Measurements from ENCODE around the gene CACNA2D2. TPM values are rescaled to one million over a fixed set of nuclear protein-coding genes. Genes with fewer than 3 reads are reported as not detected.
A peak's percentile ranks its signal among the peaks of the same experiment; 100 is the strongest.

Gene CACNA2D2
- total RNA-seq, 1 donor from 2014 or later, result 1.00 TPM

GRCh38 chr3:50352781-50353180, 150.7 kb downstream of the CACNA2D2 start:
- Histone ChIP-seq H2AFZ (ENCODE audit: low read depth, low read length) (no peak overlapping the region), H3K9ac (ENCODE audit: low read length) (no peak overlapping the region), H3K4me2 (ENCODE audit: low read length) (no peak overlapping the region), H4K20me1 (ENCODE audit: insufficient read depth, low read length) (peaks cover 63% of the 10 kb centered on the region), H3K27me3 (ENCODE audit: insufficient read depth, low read length) (no peaks in the 10 kb centered on the region), H3K27ac (ENCODE audit: low read depth, low read length) (peak overlapping the region; percentile 4), H3K4me1 (ENCODE audit: insufficient read depth, low read length) (peaks cover 45% of the 10 kb centered on the region), H3K4me3 (ENCODE audit: insufficient read depth, low read depth, low read length) (no peak overlapping the region), H3K36me3 (ENCODE audit: insufficient read depth, low read length) (peaks cover 11% of the 10 kb centered on the region), H3K9me3 (ENCODE audit: insufficient read depth, low read depth, low read length) (no peaks in the 10 kb centered on the region), H3K79me2 (ENCODE audit: insufficient read depth, low read length) (peaks cover 83% of the 10 kb centered on the region)
- peaks cover 11% of the 10 kb centered on the region for H3K36me3 Mint-ChIP-seq (ENCODE audit: low read depth, unreplicated experiment)
- H3K4me1 Mint-ChIP-seq (ENCODE audit: low read depth, unreplicated experiment), result peaks cover 24% of the 10 kb centered on the region
- H3K27me3 Mint-ChIP-seq (ENCODE audit: low read depth, unreplicated experiment), result no peaks in the 10 kb centered on the region
- no peak overlapping the region for H3K4me3 Mint-ChIP-seq (ENCODE audit: unreplicated experiment)
- FAIRE-seq (no peak), DNase-seq (ENCODE audit: low read depth) (no peak)
- H3K27ac Mint-ChIP-seq (ENCODE audit: unreplicated experiment), result no peak overlapping the region
- TF ChIP-seq EZH2 (IDR thresholded peaks at IDR 0.05; ENCODE audit: insufficient read depth, low read length) (no peak), CTCF (IDR thresholded peaks at IDR 0.05; ENCODE audit: insufficient read depth, low read depth, low read length) (peak; percentile 28)
- H3K9me3 Mint-ChIP-seq (ENCODE audit: unreplicated experiment), result no peaks in the 10 kb centered on the region

- DNase-seq (ENCODE audit: low read depth) (no peak), FAIRE-seq (no peak)
- H3K36me3 ChIP-seq (ENCODE audit: insufficient read depth, low read length), result peaks cover 11% of the 10 kb centered on the region
- H4K20me1 ChIP-seq (ENCODE audit: insufficient read depth, low read length), result peaks cover 52% of the 10 kb centered on the region
- Mint-ChIP-seq H3K4me1 (ENCODE audit: low read depth, unreplicated experiment) (peaks cover 10% of the 10 kb centered on the region), H3K27me3 (ENCODE audit: low read depth, unreplicated experiment) (no peaks in the 10 kb centered on the region), H3K4me3 (ENCODE audit: unreplicated experiment) (peak overlapping the region; percentile 83), H3K27ac (ENCODE audit: unreplicated experiment) (peak overlapping the region; percentile 80), H3K9me3 (ENCODE audit: unreplicated experiment) (no peaks in the 10 kb centered on the region), H3K36me3 (ENCODE audit: low read depth, unreplicated experiment) (peaks cover 11% of the 10 kb centered on the region)
- no peaks in the 10 kb centered on the region for H3K9me3 ChIP-seq (ENCODE audit: insufficient read depth, low read depth, low read length)
- H2AFZ ChIP-seq (ENCODE audit: low read depth, low read length), result peak overlapping the region; percentile 98
- peak overlapping the region; percentile 85 for H3K9ac ChIP-seq (ENCODE audit: low read length)
- TF ChIP-seq EZH2 (IDR thresholded peaks at IDR 0.05; ENCODE audit: insufficient read depth, low read length) (no peak), CTCF (IDR thresholded peaks at IDR 0.05; ENCODE audit: insufficient read depth, low read depth, low read length) (no peak)
- H3K4me2 ChIP-seq (ENCODE audit: low read length), result peak overlapping the region; percentile 100
- peak overlapping the region; percentile 92 for H3K4me3 ChIP-seq (ENCODE audit: insufficient read depth, low read depth, low read length)
- H3K27ac ChIP-seq (ENCODE audit: low read depth, low read length), result no peak overlapping the region
- peaks cover 68% of the 10 kb centered on the region for H3K79me2 ChIP-seq (ENCODE audit: insufficient read depth, low read length)
- peaks cover 30% of the 10 kb centered on the region for H3K4me1 ChIP-seq (ENCODE audit: insufficient read depth, low read length)
- no peaks in the 10 kb centered on the region for H3K27me3 ChIP-seq (ENCODE audit: insufficient read depth, low read length)
Measured at GRCh38 chr3:50351323-50351697, 152.1 kb downstream of the CACNA2D2 start.

- H3K36me3 ChIP-seq (ENCODE audit: insufficient read depth, low read length), result peaks cover 11% of the 10 kb centered on the region
Measured at GRCh38 chr3:50350527-50351322, 152.7 kb downstream of the CACNA2D2 start, which contains the start of the genes CYB561D2 and NPRL2. Gene CYB561D2 (plus strand): TSS chr3:50350862. CDS start chr3:50351434, 572 bp downstream. Gene NPRL2 (minus strand): TSS chr3:50350775. CDS start chr3:50350652, 123 bp downstream.

More at GRCh38 chr3:50350527-50351322, 152.7 kb downstream of the CACNA2D2 start, which contains the start of the genes CYB561D2 and NPRL2:
- Histone ChIP-seq H3K27me3 (ENCODE audit: insufficient read depth, low read length) (no peaks in the 10 kb centered on the region), H3K9ac (ENCODE audit: low read length) (peak within 1 kb of the TSS; percentile 85), H3K4me1 (ENCODE audit: insufficient read depth, low read length) (peaks cover 27% of the 10 kb centered on the region), H3K4me2 (ENCODE audit: low read length) (peak within 1 kb of the TSS; percentile 100), H3K79me2 (ENCODE audit: insufficient read depth, low read length) (peaks cover 62% of the 10 kb centered on the region), H3K9me3 (ENCODE audit: insufficient read depth, low read depth, low read length) (no peaks in the 10 kb centered on the region), H2AFZ (ENCODE audit: low read depth, low read length) (peak within 1 kb of the TSS; percentile 98), H4K20me1 (ENCODE audit: insufficient read depth, low read length) (peaks cover 46% of the 10 kb centered on the region), H3K4me3 (ENCODE audit: insufficient read depth, low read depth, low read length) (peak within 1 kb of the TSS; percentile 92), H3K27ac (ENCODE audit: low read depth, low read length) (peak within 1 kb of the TSS; percentile 80)
- Mint-ChIP-seq H3K36me3 (ENCODE audit: low read depth, unreplicated experiment) (peaks cover 11% of the 10 kb centered on the region), H3K4me1 (ENCODE audit: low read depth, unreplicated experiment) (peaks cover 10% of the 10 kb centered on the region), H3K27me3 (ENCODE audit: low read depth, unreplicated experiment) (peaks cover 3% of the 10 kb centered on the region), H3K27ac (ENCODE audit: unreplicated experiment) (peak within 1 kb of the TSS; percentile 80), H3K9me3 (ENCODE audit: unreplicated experiment) (peaks cover 2% of the 10 kb centered on the region), H3K4me3 (ENCODE audit: unreplicated experiment) (peak within 1 kb of the TSS; percentile 83)
- FAIRE-seq (peak; percentile 13), DNase-seq (ENCODE audit: low read depth) (peak; percentile 87)
- TF ChIP-seq EZH2 (IDR thresholded peaks at IDR 0.05; ENCODE audit: insufficient read depth, low read length) (no peak), CTCF (IDR thresholded peaks at IDR 0.05; ENCODE audit: insufficient read depth, low read depth, low read length) (no peak)
